Bronchial epithelial cell (primary cell): Measurements from ENCODE around the gene PRR35. TPM values are rescaled to one million over a fixed set of nuclear protein-coding genes. Genes with fewer than 3 reads are reported as not detected.

Source experiments
- DNase-seq: peaks from one replicate; pipeline ENCODE4 v3.0.0-alpha.2; 2010; ENCODE audit warnings: low read depth
- FAIRE-seq: peaks from 2 replicates; lab custom pipeline; 2011; peaks lifted over from hg19 to GRCh38; lab: Jason Lieb, UNC
- H3K27me3 ChIP-seq: 2 replicates; pipeline ENCODE4 v1.5.1; 2011; ENCODE audit warnings: low read length; ENCODE audit not compliant: control insufficient read depth, insufficient read depth
- H3K36me3 ChIP-seq: 2 replicates; pipeline ENCODE4 v1.5.1; 2011; ENCODE audit warnings: low read length; ENCODE audit not compliant: control insufficient read depth, insufficient read depth
- H3K4me3 ChIP-seq: 2 replicates; pipeline ENCODE4 v1.5.1; 2011; ENCODE audit warnings: mild to moderate bottlenecking, low read depth, low read length, control low read depth
- total RNA-seq: library from RNA; depleted of rRNA; stranded (reverse); fragments of >200 nt; gene quantifications from 2 replicates; pipeline ENCODE4 v1.2.1, GENCODE V29; 2014
- TF ChIP-seq, protein P1 (sequence below): IDR thresholded peaks from 2 replicates; pipeline ENCODE4 v1.5.1; 2011; ENCODE audit warnings: mild to moderate bottlenecking, moderate library complexity, low read length, control low read depth, inconsistent platforms; ENCODE audit not compliant: insufficient read depth, severe bottlenecking

Gene PRR35
- total RNA-seq, 1 donor from 2014 or later, result not detected

DNA sequence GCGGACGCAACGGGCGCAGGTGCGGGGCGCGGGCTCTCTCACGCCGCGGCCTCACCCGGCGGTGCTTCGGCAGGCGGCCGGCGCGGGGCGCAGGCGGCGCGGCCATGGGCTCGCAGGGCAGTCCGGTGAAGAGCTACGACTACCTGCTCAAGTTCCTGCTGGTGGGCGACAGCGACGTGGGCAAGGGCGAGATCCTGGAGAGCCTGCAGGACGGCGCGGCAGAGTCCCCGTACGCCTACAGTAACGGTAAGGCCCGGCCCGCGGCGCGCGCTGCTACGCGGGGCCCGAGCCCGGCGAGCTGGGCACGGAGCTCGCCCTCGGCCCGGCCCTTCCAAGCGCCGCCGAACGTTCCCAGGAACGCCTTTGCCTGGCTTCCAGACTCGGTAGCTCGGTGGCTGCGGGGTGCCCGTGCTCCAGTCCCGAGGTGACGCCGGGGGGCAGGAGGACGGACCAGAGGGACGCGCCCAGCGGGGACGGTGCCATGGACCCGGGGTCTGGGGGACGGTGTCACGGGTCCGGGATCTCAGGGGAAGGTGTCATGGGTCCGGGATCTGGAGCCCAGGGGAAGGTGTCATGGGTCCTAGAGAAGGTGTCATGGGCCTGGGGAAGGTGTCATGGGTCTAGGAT lies 30.1 kb downstream of the PRR35 start:
- no peak for FAIRE-seq
- Histone ChIP-seq H3K4me3 (peak overlapping the region; percentile 82), H3K27me3 (no peaks in the 10 kb centered on the region), H3K36me3 (peaks cover 2% of the 10 kb centered on the region)
- no peak for DNase-seq
- TF ChIP-seq, protein P1, sequence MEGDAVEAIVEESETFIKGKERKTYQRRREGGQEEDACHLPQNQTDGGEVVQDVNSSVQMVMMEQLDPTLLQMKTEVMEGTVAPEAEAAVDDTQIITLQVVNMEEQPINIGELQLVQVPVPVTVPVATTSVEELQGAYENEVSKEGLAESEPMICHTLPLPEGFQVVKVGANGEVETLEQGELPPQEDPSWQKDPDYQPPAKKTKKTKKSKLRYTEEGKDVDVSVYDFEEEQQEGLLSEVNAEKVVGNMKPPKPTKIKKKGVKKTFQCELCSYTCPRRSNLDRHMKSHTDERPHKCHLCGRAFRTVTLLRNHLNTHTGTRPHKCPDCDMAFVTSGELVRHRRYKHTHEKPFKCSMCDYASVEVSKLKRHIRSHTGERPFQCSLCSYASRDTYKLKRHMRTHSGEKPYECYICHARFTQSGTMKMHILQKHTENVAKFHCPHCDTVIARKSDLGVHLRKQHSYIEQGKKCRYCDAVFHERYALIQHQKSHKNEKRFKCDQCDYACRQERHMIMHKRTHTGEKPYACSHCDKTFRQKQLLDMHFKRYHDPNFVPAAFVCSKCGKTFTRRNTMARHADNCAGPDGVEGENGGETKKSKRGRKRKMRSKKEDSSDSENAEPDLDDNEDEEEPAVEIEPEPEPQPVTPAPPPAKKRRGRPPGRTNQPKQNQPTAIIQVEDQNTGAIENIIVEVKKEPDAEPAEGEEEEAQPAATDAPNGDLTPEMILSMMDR, result no peak

DNA sequence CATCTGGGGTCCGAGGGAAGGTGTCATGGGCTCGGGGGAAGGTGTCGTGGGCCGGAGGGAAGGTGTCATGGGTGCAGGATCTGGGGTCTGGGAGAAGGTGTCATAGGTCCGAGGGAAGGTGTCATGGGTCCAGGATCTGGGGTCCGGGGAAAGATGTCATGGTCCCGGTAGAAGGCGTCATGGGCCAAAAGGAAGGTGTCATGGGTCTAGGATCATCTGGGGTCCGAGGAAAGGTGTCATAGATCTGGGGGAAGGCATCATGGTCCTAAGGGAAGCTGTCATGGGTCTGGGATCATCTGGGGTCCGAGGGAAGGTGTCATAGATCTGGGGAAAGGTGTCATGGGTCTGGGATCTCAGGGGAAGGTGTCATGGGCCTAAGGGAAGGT lies 30.6 kb downstream of the PRR35 start:
- TF ChIP-seq, protein P1, result no peak
- no peak for FAIRE-seq
- Histone ChIP-seq H3K4me3 (peak overlapping the region; percentile 82), H3K36me3 (peaks cover 2% of the 10 kb centered on the region), H3K27me3 (no peaks in the 10 kb centered on the region)
- DNase-seq, result no peak

DNA sequence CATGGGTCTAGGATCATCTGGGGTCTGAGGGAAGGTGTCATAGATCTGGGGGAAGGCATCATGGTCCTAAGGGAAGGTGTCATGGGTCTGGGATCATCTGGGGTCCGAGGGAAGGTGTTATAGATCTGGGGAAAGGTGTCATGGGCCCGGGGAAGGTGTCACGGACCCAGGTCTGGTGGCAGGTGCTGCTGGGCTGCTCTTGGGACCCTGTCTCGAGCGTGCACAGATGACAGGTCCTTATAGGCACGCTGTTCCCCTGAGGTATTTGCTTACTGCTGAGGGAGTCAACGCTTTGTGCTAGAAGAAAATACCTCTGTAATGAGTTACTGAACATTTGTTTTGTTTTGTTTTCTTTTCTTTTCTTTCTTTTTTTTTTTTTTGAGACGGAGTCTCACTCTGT lies 31.0 kb downstream of the PRR35 start:
- FAIRE-seq (no peak), DNase-seq (no peak)
- Histone ChIP-seq H3K4me3 (peak overlapping the region; percentile 82), H3K27me3 (no peaks in the 10 kb centered on the region), H3K36me3 (peaks cover 4% of the 10 kb centered on the region)
- TF ChIP-seq, protein P1, result no peak

DNA sequence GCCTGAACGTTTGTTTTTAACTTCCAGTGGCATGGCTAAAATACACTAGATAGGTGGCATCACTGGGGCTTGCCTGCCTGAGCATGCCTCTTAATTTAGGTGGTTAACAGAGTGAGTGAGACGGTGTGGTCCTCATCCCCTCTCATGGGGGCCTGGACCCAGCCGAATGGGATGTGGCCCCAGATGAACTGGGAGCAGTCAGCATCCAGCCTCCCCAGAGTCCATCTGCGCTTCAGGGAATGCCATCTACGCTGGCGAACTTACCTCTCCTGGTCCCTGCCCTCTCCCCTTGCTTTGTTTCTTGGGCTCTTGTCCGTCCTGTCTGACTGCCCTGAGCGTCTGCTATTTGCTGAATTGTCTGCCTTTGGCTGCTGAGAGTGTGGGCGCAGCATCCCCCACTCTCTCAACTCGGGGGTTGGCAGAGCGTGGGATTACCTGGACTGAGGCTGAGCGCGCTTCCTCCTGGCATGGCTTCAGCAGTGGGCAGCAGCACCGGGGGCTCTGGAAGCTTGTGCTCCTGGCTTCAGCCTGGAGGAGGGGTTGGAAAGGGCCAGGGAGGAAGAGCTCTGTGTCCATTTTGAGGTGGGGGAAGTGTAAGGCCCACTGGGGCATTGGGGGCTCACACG lies 31.8 kb downstream of the PRR35 start:
- FAIRE-seq, result no peak
- no peak for DNase-seq
- Histone ChIP-seq H3K4me3 (peak overlapping the region; percentile 27), H3K27me3 (no peaks in the 10 kb centered on the region), H3K36me3 (peaks cover 5% of the 10 kb centered on the region)
- TF ChIP-seq, protein P1, result no peak

DNA sequence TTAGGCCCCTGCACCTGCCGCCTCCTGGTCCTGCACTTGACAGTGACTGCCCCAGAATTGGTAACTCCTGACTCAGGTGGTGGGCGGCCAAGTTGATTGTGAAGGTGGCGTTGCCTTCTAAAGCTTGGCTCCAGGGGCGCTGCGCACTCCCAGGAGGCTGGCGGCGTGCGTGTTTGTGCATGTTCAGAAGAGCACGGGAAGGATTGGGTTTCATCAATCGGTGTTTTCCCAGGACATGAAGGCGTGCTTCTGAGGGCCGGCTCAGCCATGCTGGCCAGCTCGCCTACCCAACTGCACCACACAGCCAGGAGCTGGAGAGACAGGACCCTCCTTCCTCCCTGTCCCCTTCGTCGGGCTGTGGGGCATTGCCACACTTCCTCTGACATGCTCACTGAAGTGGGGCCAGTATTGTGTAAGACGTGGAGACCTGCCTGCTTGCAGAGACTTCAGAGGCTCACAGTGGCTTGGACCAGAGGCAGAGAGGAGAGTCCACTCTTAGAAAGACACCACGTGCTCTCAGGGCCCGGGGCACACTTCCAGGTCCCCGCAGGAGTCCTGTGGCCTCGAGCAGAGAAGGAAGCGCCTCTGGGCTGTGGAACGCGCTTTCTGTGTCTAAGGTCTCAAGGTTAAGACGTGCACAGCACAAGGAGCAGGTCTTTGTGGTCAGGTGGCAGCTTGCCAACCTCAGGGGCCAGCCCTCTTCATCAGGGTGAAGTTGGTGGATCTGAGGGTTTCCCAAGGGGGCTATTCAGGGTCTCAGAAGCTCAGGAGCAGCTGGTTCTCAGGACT lies 32.5 kb downstream of the PRR35 start:
- H3K4me3 ChIP-seq, result peak overlapping the region; percentile 27
- peak; percentile 95 for DNase-seq
- no peak for FAIRE-seq

More for the DNA sequence above, 32.5 kb downstream of the PRR35 start:
- no peaks in the 10 kb centered on the region for H3K27me3 ChIP-seq
- TF ChIP-seq, protein P1, result peak; percentile 90
- peaks cover 5% of the 10 kb centered on the region for H3K36me3 ChIP-seq
